HepG2 (cell line): ENCODE results near the gene DNPH1. TPM values are rescaled to one million over a fixed set of nuclear protein-coding genes. Genes with fewer than 3 reads are reported as not detected.

ENCODE experiments used
- HNRNPLL ChIP-seq: fragments of 200-400 bp; formaldehyde crosslinking; IDR thresholded peaks from 2 replicates; pipeline ENCODE4 v1.6.1; 2017; ENCODE audit warnings: mild to moderate bottlenecking, low read depth, low read length; ENCODE audit not compliant: poor library complexity, severe bottlenecking
- RBFOX2 ChIP-seq: fragments of 200-400 bp; formaldehyde crosslinking; IDR thresholded peaks from 2 replicates; pipeline ENCODE4 v1.6.1; 2017; ENCODE audit warnings: low read depth, mild to moderate bottlenecking, low read length
- TBP ChIP-seq: sonication (generic); formaldehyde crosslinking; IDR thresholded peaks from 2 replicates; pipeline ENCODE4 v1.5.0; 2020; ENCODE audit warnings: missing genetic modification reagents
- TOPORS ChIP-seq: sonication (generic); formaldehyde crosslinking; IDR thresholded peaks from 2 replicates; pipeline ENCODE4 v1.8.0; 2023; ENCODE audit warnings: mild to moderate bottlenecking, missing genetic modification reagents
- ZBTB34 ChIP-seq: sonication (generic); formaldehyde crosslinking; IDR thresholded peaks from 2 replicates; pipeline ENCODE4 v1.8.0; 2022; ENCODE audit warnings: mild to moderate bottlenecking, missing genetic modification reagents
- ZBTB40 ChIP-seq, 2 experiments: fragments of 450-650 bp in 1 of 2; sonication (generic) in 1 of 2; formaldehyde crosslinking in 1 of 2; IDR thresholded peaks; 2 replicates each; pipeline versions ENCODE4 v1.6.1 to v1.8.0; 2016 to 2022; ENCODE audit warnings: antibody characterized with exemption in 1 of 2, mild to moderate bottlenecking in 1 of 2, missing genetic modification reagents in 1 of 2
- ZHX2 ChIP-seq, 2 experiments: sonication (generic) in 1 of 2; formaldehyde crosslinking in 1 of 2; IDR thresholded peaks; 2 replicates each; pipeline versions ENCODE4 v1.6.1 to v1.9.0; 2014 to 2022; ENCODE audit warnings: antibody characterized with exemption in 1 of 2, borderline replicate concordance in 1 of 2, inconsistent platforms in 1 of 2, low read depth in 1 of 2, missing genetic modification reagents in 1 of 2
- ZNF12 ChIP-seq: sonication (generic); formaldehyde crosslinking; IDR thresholded peaks from 2 replicates; pipeline ENCODE4 v1.5.0; 2020; ENCODE audit warnings: missing genetic modification reagents
- ZNF563 ChIP-seq: sonication (generic); formaldehyde crosslinking; IDR thresholded peaks from 2 replicates; pipeline ENCODE4 v1.8.0; 2022; ENCODE audit warnings: mild to moderate bottlenecking, moderate library complexity, missing genetic modification reagents
- ZNF775 ChIP-seq: sonication (generic); formaldehyde crosslinking; IDR thresholded peaks from 2 replicates; pipeline ENCODE4 v1.4.0; 2020; ENCODE audit warnings: missing genetic modification reagents, mild to moderate bottlenecking, moderate library complexity, borderline replicate concordance
- polyA plus RNA-seq, 8 experiments: library from polyadenylated mRNA; depleted of rRNA in 3 of 8; stranded (reverse) in 7 of 8; unstranded in 1 of 8; fragments of >200 nt; fragmentation: Illumina TruSeq in 4 of 8; extraction: Trizol in 4 of 8; gene quantifications; 2 replicates each; pipeline versions ENCODE4 v1.2.1 to v1.2.3, GENCODE V29; 2011 to 2016; ENCODE audit warnings: low read depth in 4 of 8, missing spikeins in 1 of 8, mixed read lengths in 1 of 8; ENCODE audit not compliant: insufficient read depth in 1 of 8
- total RNA-seq, 5 experiments: library from RNA; depleted of rRNA; stranded (reverse); fragments of >200 nt; fragmentation: Illumina TruSeq; extraction: Trizol; gene quantifications; 2 replicates each; pipeline ENCODE4 v1.2.3, GENCODE V29; 2016; ENCODE audit warnings: low read depth in 1 of 5

The DNPH1 gene
- total and polyA plus RNA-seq, 2 of the 13 experiments (the other 11 are each of a cell fraction or from before 2014, with no cell fraction given), result 56.5 to 75.1 TPM

- TF ChIP-seq ZBTB40 (IDR thresholded peaks at IDR 0.05) (no peak), ZBTB40 (CRISPR knock-in tag; IDR thresholded peaks at IDR 0.05) (peak; percentile 20; the same call in 1 of the 2 replicates), ZNF775 (CRISPR knock-in tag) (no peak), TBP (CRISPR knock-in tag) (no peak), TOPORS (CRISPR knock-in tag) (no peak), ZNF12 (no peak), ZBTB34 (CRISPR knock-in tag) (no peak), RBFOX2 (peak; percentile 93), HNRNPLL (peak; percentile 29), ZHX2 (IDR thresholded peaks at IDR 0.05; ENCODE audit: low read depth) (peak; percentile 7; the same call in 1 of the 2 replicates), ZHX2 (CRISPR knock-in tag; IDR thresholded peaks at IDR 0.05; ENCODE audit: borderline replicate concordance) (no peak), ZNF563 (CRISPR knock-in tag) (peak; percentile 44; the same call in 1 of the 2 replicates)
Observed at GRCh38 chr6:43275801-43276576, 46.7 kb upstream of the DNPH1 start (continued).
